Measurements from ENCODE around the gene PADI2.
"Not testable (repeated sequence)": the region's sequence is repeated elsewhere in the genome, so short reads cannot be mapped to it uniquely, and the experiment has no call there.

The PADI2 gene

DNA sequence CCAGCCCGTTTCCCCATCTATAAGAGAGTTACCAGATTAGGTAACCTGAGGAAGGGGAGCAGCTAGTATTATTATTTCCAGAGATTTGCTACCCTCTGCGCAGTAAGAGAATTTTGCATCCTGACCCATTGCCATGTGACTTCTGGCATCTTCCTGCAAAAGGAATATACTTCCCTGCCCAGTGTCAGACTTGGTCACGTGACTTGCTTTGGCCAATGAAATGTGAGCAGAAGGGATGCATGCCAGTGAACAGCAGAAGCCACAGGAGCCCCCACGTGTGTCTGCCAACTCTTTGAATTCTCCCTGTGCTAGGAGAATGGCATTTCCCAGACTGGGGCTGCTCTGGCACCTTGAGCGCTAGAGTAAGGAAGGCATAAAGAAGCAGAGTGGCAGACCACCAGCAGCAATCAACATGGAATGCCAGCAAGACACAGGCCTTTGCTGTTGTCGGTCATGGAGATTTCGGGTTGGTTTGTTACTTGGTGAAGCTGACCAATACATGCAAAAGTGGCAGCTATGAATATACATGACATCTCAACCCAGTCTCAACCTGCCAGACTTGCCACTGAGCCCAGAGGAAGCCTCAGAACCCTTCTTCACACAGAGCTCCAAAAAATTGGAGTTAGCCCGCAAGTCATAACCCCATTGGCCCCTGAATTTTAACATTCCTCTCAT, 39.0 kb downstream of the PADI2 start:
- no peak for FAIRE-seq

DNA sequence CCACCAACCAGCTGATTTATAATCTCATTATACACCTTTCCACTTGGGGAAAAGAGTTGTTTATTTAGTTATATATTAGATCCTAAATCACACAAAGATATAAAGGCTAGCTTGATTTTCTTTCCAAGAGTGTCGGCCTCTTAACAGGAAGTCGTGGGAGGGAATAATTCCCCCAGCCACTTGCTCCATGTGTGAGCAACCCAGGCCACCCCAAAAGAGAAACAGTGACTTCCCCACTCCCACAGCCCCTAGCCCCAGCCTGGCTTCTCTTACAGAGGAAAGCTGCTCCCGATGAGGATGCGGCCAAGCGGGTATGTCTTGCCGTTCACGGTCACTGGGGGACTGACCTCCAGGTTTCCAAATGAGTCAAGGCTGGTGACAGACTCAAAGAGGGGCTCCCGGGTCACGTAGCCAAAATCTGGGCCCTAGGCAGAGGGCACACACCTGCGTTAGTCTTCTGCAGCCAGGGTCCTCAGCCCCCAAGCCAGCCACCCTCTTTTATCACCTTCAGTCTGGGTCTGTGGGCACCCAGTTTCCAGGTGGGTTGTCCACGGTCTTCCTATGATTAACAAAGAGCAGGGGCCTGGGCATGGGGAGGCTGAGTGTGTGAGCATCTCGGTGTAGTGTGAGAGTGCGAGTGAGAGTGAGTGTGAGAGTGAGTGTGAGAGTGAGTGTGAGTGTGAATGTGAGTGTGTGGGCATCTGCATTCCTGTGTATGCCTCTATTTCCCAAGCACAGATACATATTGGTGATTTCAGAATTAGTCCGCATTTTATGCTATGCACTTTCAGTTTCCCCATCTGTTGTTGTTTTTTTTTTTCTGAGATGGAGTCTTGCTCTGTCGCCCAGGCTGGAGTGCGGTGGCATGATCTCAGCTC, 40.0 kb downstream of the PADI2 start:
- FAIRE-seq, result no peak

DNA sequence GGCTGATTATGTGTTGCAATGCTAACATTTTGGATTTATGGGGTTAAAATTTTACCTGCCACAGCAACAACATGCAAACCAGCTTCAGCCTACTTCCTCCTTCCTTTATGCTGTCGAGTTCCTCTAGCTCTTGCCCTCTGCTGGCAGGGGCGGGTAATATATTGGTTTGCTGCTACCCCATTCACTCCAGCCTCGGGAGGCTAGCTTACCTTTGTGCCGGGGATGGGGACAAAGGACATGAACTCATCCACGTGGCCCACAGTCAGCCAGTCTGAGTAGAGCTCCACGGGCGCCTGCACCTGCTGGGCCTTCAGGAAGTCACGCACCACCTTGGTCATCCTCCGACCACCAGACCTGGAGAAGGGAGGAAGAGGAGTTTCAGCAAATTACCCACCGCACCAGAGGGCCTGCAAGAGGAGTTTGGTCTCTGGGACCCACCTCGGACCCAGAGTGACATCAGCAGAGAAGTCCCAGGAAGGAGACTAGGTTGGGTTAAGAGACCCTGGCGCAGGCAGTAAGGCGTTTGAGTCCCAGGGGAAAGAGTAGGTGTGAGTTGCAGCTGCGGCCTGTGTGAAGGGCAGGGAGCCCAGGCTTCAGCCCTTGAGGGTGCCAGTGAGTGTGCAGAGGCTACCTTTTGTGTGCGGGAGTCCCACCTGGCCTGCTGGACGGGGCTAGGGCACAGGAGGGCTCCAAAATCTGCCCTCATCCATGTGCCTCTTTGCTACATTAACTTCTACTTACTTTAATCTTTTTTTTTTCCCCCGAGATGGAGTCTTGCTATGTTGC, 43.6 kb downstream of the PADI2 start:
- no peak for FAIRE-seq

DNA sequence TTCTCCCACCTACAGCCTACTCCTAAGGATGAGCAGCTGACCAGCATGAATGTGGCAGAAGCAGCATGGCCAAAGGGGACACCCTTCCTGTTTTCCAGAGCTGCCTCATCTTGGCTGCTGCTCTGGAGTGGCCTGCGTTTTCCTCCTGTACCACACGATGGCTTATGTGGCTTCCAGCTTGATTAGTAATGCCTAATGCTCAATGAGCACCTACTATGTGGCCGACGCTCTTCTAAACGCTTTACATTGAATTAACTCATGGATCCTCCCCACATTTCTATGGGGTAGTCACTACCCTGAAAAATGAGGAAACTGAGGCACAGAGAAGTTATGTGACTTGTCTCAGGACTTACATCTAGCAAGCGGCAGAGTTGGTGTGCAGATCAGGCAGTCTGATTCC, 47.5 kb downstream of the PADI2 start:
- FAIRE-seq, result no peak

DNA sequence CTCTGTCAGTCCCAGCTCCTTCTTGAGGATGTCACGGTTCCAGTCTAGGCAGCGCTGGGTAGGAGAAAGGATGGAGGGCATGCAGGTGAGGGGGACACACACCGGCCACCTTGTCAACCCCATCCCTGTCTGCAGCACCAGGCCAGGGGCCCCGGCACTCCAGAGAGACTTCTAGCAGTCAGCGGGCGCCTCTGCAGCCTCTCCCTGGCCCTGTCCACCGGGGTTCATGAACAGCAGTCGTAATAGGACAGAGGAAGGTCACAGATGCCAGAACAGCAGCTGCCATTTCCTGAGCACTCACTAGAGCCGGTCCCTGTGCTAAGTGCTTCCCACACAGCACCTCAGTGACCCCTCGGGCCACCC, 49.1 kb downstream of the PADI2 start:
- no peak for FAIRE-seq

DNA sequence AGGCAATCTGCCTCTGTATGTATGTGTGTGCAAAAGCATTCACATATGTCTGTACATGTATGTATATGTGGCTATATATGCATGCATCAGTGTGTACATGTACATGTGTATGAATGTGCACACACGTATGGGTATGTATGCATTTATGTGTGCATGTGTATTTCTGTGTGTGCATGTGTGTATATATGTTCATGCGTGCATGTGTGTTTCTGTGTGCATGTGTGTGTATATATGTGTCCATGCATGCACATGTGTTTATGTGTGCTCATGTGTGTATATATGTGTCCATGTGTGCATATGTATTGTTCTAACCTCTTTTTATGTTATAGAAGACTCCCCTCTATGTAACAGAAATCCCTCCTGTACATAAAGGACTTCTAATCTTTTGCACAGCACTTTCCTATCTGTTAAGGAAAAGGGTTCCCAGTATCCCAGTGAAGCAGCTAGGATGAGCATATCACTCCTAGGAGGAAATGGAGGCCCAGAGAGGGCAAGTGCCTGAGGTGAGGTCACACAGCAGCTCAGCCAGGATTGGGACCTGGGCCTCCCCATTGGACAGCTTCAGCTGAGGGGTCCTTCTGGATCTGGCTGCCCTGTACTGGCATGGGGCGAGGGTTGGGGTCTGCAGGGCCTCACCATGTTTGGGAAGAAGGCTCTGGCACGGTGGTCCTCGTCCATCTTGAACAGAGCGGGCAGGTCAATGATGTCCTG, 49.6 kb downstream of the PADI2 start:
- no peak for FAIRE-seq

DNA sequence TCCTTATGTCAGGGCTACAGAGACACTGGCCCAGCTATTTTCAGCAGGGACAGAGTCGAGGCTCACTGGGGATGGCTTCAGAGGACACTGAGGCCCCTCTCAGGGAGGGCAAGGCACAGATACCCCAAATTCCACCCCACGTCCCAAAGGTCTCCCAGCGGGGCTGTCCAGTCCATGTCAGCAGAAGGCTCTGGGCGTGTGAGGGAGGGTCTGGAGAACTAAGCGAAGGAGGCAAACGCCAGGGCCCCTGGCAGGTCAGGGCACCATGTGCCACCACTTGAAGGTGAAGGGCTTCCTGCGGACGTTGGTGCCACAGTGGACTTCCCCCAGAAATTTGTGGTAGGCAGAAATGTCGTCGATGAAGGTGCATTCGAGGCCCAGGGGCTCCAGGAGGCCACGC, 50.5 kb downstream of the PADI2 start:
- no peak for FAIRE-seq

DNA sequence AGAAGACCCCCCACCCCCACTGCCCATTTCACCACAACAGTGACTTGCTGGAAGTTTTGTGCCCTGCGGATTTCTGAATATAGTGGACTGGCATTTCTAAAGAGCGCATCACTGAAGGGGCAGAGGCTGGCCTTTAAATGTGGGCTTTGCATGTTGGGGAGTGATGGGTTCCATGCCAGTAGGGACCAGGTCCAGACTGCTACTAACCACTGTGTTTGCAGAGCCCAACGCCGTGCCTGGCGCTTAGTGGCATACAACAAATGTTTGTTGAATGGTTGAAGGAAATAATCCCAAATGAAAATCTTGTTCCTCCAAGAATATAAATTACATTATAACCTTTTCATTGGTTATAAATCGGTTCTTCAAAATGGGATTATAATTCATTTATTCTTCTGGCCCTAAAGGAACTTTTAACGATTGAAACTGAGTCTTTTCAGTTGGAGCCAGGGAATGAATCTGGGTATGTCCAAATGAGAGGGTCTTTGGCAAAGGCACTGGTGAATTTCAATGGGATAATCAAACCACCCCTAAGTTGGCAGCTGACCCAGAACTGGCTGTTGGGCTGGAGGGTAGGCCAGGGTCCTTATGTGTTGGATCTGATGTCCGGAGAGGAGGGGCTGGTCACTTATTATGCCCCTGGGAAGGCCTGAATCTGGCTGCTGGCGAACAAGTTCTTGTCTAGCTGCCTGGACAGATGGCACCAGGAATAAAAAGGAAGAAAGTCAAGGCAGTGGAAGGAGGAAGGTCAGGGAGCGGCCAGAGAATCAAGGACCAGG, 51.6 kb downstream of the PADI2 start:
- no peak for FAIRE-seq

DNA sequence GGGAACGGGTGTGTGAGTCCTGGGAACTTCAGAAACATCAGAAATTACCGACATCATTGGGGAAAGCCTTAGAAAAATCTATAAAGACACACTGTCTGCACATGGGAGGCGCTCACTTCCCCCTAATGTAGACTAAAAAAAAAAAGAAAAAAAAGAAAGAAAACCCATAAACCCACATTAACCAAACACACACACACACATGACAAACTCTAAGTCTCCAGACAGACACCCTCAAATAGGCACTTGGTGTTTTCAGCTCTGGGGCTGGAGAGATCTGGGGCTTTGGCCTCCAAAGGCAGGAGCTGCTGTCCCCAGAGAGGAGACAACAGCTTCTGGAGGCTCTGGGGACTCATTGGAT, 52.2 kb downstream of the PADI2 start:
- FAIRE-seq, result no peak

DNA sequence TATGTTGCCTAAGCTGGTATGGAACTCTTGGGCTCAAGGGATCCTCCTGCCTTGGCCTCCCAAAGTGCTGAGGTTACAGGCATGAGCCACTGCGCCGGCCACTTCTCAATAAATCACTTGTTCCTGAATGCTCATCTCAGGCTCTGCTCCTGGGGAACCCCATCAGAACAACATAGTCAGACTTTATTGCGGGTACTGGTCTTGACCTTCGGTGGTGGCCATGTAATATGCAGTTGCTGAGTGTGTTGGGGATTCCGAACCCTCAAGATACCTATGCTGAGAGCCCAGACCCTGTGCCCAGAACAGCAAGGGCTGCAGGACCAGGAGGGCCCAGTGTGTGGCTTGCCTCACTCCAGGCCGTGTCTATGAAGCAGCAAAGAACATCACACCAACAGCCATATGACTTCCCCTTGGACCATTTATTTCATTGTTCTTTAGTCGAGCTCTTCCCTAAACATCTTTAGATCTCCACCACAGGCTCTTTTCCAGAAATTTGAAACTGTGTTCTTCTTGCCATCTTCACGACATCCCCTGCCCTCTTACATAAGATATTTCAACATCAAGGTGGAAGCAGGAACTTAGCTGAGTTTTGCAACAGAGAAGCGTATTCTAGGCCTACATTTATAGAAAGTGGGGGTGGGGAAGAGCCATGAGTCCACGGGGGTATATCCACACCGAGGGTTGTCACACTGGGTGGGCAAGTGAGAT, 52.7 kb downstream of the PADI2 start:
- FAIRE-seq, result no peak

DNA sequence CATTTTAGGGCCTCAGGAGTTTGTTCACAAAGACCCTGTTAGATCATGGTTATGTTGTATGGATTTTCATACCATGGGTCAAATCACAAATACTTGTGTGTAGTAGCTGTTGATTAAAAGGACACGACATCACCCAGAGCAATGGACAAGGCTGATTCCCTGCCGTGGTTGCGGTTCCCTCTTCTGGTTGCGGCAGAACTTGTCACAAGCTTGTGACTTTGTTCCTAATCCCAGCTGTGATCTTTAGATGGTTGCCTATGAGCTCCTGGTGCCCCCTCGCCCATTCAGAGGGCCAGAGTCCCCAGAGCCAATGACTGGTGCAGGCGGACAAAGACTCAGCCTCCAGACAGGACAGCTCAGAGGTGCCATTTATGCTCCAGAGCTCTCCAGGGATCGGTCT, 53.6 kb downstream of the PADI2 start:
- FAIRE-seq, result no peak

DNA sequence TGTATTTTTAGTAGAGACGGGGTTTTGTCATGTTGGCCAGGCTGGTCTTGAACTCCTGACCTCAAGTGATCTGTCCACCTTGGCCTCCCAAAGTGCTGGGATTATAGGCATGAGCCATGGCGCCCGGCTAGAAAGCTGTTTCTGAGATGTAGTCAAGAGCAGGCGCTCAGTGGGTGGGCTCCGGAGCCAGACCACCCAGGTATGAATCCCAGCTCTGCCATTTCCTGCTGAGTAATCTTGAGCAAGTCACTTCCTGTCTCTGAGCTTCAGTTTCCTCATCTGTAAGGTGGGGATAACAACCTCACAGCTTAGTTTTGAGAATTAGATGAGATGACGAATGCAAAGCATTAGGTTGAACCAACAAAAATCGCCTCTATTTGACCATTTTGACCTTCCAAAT, 56.5 kb downstream of the PADI2 start:
- not testable (repeated sequence) for FAIRE-seq

DNA sequence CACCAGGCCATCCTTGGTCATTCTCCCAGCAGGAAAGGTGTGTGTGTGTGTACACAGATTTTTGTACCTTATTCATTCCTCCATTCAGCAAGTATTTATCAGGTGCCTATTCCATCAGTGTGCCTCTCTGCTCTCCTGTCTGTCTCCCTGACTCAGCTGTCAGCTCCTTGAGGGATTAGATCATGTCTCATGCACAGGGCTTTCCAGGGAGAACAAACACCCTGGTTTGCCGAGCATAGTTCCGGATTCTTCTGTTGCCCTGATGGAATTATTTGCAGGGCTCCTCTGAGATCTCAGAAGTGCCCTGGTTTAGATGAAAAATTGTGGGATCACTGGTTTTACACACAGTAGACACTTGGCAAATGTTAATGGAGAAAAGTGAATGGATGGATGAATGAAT, 57.4 kb downstream of the PADI2 start:
- no peak for FAIRE-seq

DNA sequence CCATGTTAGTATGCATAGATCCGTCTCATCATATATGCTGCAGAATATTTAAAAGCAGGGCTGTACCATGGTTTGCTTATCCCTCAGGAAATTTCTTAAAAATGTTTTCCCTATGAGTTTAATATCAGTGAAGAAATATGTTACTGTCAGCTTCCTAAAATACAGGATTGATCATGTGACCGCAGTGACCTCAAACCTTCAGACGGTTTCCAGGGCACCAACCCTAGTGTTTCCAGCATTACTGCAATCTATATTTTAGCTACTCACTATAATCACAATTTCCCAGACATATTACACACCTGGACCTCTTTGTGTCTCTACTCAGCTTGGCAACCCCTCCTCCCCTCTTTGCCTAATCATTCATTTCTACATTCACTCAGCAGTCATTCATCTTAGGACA, 57.8 kb downstream of the PADI2 start:
- FAIRE-seq, result no peak

DNA sequence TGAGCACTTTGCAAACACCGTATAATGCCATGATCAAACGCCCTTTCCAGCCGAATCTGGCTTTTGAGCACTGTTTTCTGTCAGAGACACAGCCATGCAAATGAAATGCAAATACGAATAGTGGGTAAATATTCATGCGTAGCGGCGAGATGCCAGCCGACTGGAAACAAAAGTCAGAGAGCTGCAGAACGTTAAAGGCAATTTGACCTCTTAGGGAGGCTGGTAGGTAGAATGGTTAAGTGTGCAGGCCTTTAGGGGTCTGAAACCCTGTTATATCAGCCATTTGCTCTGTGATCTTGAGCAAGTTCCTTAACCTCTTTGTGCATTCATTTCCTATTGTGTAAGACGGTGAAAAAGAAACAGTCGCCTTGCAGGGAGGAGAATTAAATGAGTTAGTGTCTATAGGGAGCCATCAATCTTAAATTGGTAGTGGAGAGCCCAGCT, 58.9 kb downstream of the PADI2 start:
- no peak for FAIRE-seq

DNA sequence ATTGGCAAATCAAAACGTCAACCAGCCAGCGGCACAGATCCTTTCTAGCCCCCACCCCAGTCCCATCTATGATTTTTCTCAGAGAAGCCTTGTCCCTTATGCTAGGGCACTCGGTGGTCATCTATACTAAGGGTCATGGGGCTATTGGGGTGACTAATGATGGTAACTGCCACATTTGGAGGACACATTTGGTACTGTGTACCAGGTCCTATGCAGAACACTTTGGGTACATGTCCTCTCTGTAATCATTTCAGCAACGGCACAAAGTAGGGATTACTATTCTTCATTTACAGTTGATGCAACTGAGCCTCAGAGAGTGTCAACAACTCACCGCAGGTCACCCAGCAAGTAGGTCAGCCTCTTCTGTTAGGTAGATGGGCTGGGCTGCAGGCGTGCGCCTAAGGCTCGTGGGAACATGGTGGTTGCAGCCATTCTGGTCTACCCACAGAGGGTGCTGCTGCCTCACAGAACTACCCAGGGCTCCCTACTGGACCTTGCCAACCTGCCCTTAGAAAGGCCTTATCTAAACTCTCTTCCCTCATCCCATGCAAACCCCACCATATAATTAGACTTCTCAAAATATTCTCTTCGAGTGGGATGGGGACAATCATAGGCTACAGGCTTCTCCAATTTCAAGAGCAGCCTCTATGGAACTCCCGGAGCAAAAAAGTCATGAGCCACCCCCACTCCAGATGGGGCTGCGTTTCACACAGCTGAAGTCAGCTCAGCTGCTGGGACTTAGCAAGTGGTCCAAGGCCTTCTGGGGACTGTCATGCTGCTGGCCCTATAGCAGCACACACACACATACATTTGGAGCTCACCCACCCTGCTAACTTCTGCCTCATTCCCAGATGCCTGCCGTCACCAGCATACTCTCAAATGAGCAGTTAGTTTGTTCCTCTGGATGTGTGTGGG, 59.6 kb downstream of the PADI2 start:
- no peak for FAIRE-seq

DNA sequence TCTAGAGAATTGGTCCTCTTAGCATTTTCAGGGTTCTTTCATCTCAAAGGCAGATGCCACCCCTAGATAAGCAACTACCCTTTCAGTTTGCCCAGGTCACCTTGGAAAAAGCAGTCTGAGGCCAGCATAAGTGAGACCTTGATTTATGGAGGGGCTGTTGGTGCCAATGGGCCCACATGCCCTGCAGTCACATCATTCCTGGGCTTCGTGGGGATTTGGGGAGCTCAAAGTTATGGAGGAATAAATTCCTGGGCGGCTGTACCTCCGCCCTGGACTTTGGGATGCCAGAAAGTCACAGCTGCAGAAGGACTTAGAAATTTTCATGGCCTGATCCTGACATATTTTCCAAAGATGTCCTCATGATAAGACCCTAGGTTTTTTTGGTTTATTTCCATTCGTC, 62.7 kb downstream of the PADI2 start:
- FAIRE-seq, result no peak

DNA sequence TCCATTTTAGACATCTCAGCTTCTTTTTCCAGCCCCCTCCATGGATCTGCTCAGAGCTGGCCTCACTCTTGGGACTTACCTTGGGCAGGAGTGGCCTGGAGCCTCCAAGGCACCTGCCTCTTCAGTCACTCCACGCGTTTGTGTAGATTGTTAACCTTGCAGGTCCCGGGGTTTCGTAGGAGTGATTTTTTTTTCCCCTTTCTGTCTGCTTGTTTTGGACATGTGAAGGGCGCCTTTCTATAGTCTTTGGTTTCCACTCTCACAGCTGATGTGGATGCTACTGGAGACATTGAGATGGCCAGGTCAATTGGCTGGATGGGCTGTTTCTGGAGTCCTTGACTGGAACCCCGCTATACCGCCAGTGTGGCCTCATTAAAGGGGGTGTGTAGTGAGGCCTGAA, 63.5 kb downstream of the PADI2 start:
- no peak for FAIRE-seq

DNA sequence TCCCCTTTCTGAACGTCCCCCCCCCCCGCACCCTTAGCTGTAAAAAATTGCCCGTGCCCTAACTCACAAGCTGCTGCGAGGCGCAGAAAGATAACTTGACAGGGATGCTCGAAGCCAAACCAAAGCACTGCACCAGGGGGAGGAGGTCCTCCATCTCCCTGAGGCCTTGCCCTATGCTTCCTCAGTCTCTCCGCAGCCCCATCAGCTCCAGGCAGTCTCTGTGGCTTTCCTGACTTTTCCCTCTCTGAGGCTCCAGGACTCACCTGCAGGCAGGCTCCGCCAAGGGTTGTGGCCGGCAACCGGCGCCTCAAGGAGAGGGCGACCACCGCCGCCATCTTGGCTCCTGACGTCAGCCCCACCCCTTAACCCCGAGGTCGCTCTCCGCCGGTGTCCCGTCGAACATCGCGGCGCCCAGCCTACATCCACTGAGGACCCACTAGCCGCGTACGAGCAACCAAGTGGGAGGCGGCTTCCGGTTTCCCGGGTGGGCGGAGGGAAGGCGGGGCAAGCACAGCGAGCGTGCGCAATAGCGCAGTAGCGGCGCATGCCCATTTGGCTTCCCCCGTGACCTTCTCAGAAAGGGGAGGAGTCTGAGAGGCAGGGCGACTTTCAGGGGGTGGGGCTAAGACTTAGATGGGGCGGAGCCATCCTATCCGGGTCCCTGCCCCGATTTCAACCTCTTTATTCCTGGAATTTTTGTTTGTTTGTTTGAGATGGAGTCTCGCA, 65.4 kb downstream of the PADI2 start, which contains the start of gene SDHB:
Gene SDHB, minus strand, starts transcription at position 348 of the 726 bp plus-strand sequence. Its CDS starts 13 bp downstream, at position 335.
- peak; percentile 91 for FAIRE-seq

Measured in colon (tissue), 2 donors.